ENCODE measurements around the gene JPT2. TPM values are rescaled to one million over a fixed set of nuclear protein-coding genes. Genes with fewer than 3 reads are reported as not detected.

Gene JPT2
- total and polyA plus RNA-seq, 10 of the 15 experiments (the other 5 are each of a cell fraction or from before 2014, with no cell fraction given): 11.7 to 78.4 (median 48.4) TPM

DNA sequence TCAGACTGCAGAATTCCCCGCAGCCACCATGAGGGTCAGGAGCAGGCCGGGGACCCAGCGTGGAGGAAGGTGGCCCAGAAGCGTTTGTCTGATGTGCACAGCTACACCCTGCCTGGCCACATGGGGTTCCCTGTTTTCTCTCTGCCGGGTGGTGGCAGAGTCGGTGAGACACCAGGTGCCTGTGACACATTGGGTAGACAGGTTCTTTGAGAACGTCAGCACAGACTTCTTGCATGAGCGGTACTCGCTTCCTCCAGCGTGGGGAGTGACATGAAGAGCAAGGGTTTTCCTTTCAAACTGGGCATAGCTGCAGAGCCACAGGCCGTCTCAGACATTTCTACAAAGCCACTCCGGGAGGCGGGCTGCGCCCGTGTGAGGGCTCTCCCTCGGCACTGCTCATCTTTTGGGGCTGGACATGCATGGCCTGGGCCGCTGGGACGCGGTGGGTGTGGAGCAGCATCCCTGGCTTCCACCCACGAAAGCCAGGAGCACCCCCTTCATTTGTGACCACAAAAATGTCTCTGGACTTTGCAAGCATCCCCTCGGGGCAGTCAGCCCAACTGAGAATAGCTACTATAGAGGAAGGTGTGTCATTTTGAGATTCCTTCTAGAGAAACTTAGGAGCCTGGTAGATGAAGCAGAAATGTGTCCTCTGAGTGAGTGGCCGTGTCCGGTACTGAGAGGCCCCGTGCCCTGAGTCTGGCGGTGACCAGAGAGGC lies 67.3 kb downstream of the JPT2 start:
- intact Hi-C loops (cut with micrococcal nuclease; ENCODE audit: unreplicated experiment) (no loop called here), in situ Hi-C loops (cut with MboI) (no loop called here)
- TSS peak; percentile 48 for BruUV-seq (replicated peaks)
- SMC1A ChIA-PET (ENCODE audit: uncharacterized antibody, unreplicated experiment): interaction anchor here (1.0 kb wide), 1 partner anchor 21 kb away, joined by 3 read pairs; no protein-coding TSS in a partner anchor
- no peak overlapping the region for H3K4me3 ChIP-seq
- no peak overlapping the region for H3K9ac ChIP-seq (ENCODE audit: control insufficient read depth, insufficient read depth, low read length)
- no peaks in the 10 kb centered on the region for H3K4me1 ChIP-seq (ENCODE audit: control insufficient read depth, insufficient read depth, low read length)
- FAIRE-seq: no peak
- no peak overlapping the region for H3K27ac ChIP-seq (ENCODE audit: control insufficient read depth, insufficient read depth)
- WGBS (ENCODE audit: insufficient coverage, insufficient replicate concordance, low lambda C conversion rate, missing lambda C conversion rate): 82% methylated on average over 23 of the region's 25 CpGs
- H3K9me3 ChIP-seq (replicated peaks; ENCODE audit: control insufficient read depth, insufficient read depth, low read length): no peaks in the 10 kb centered on the region
- no peaks in the 10 kb centered on the region for H4K20me1 ChIP-seq (ENCODE audit: control insufficient read depth, insufficient read depth)
- no peak overlapping the region for H3K4me2 ChIP-seq (ENCODE audit: control insufficient read depth, insufficient read depth)
- RAD21 ChIA-PET (ENCODE audit: unreplicated experiment): no interaction called here
- H3K27me3 ChIP-seq (replicated peaks in 1 of 2; ENCODE audit: control insufficient read depth in 2 of 2, insufficient read depth in 2 of 2, low read length in 1 of 2): no peaks in the 10 kb centered on the region
- H2AFZ ChIP-seq (ENCODE audit: control insufficient read depth, low read depth, low read length): no peak overlapping the region
- DNase-seq (ENCODE audit: low read depth, low spot score): no peak
- peaks cover 6 to 13% of the 10 kb centered on the region in 2 experiments for H3K36me3 ChIP-seq (ENCODE audit: control insufficient read depth in 2 of 2, insufficient read depth in 2 of 2, low read length in 1 of 2)
- CTCF ChIA-PET: no interaction called here
- H3K79me2 ChIP-seq (ENCODE audit: control insufficient read depth, insufficient read depth, low read length): no peaks in the 10 kb centered on the region
- ATAC-seq: no peak
- POLR2A ChIA-PET: no interaction called here
- TF ChIP-seq KAT2A (conservative IDR thresholded peaks at IDR 0.05; ENCODE audit: control insufficient read depth, low read depth, low read length) (no peak), POLR2AphosphoS5 (IDR thresholded peaks at IDR 0.05; ENCODE audit: low read length) (no peak), STAT3 (IDR thresholded peaks at IDR 0.05; ENCODE audit: low read depth, low read length) (no peak), POLR2AphosphoS2 (IDR thresholded peaks at IDR 0.05; ENCODE audit: low read depth, low read length) (no peak), NFYA (IDR thresholded peaks at IDR 0.05; ENCODE audit: borderline replicate concordance, low read depth, low read length) (no peak), EGR1 (IDR thresholded peaks at IDR 0.05; ENCODE audit: borderline replicate concordance in 1 of 2, low read depth in 2 of 2, low read length in 2 of 2) (no peak), ZNF384 (IDR thresholded peaks at IDR 0.05; ENCODE audit: borderline replicate concordance, low read depth, low read length) (no peak), SREBF2 (IDR thresholded peaks at IDR 0.05; ENCODE audit: low read length) (no peak)
- TF ChIP-seq, protein P1, sequence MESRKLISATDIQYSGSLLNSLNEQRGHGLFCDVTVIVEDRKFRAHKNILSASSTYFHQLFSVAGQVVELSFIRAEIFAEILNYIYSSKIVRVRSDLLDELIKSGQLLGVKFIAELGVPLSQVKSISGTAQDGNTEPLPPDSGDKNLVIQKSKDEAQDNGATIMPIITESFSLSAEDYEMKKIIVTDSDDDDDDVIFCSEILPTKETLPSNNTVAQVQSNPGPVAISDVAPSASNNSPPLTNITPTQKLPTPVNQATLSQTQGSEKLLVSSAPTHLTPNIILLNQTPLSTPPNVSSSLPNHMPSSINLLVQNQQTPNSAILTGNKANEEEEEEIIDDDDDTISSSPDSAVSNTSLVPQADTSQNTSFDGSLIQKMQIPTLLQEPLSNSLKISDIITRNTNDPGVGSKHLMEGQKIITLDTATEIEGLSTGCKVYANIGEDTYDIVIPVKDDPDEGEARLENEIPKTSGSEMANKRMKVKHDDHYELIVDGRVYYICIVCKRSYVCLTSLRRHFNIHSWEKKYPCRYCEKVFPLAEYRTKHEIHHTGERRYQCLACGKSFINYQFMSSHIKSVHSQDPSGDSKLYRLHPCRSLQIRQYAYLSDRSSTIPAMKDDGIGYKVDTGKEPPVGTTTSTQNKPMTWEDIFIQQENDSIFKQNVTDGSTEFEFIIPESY (IDR thresholded peaks at IDR 0.05): no peak
- TF ChIP-seq, protein P2, sequence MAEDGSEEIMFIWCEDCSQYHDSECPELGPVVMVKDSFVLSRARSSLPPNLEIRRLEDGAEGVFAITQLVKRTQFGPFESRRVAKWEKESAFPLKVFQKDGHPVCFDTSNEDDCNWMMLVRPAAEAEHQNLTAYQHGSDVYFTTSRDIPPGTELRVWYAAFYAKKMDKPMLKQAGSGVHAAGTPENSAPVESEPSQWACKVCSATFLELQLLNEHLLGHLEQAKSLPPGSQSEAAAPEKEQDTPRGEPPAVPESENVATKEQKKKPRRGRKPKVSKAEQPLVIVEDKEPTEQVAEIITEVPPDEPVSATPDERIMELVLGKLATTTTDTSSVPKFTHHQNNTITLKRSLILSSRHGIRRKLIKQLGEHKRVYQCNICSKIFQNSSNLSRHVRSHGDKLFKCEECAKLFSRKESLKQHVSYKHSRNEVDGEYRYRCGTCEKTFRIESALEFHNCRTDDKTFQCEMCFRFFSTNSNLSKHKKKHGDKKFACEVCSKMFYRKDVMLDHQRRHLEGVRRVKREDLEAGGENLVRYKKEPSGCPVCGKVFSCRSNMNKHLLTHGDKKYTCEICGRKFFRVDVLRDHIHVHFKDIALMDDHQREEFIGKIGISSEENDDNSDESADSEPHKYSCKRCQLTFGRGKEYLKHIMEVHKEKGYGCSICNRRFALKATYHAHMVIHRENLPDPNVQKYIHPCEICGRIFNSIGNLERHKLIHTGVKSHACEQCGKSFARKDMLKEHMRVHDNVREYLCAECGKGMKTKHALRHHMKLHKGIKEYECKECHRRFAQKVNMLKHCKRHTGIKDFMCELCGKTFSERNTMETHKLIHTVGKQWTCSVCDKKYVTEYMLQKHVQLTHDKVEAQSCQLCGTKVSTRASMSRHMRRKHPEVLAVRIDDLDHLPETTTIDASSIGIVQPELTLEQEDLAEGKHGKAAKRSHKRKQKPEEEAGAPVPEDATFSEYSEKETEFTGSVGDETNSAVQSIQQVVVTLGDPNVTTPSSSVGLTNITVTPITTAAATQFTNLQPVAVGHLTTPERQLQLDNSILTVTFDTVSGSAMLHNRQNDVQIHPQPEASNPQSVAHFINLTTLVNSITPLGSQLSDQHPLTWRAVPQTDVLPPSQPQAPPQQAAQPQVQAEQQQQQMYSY (CRISPR knock-in tag; IDR thresholded peaks at IDR 0.05): no peak
- TF ChIP-seq, protein P3, sequence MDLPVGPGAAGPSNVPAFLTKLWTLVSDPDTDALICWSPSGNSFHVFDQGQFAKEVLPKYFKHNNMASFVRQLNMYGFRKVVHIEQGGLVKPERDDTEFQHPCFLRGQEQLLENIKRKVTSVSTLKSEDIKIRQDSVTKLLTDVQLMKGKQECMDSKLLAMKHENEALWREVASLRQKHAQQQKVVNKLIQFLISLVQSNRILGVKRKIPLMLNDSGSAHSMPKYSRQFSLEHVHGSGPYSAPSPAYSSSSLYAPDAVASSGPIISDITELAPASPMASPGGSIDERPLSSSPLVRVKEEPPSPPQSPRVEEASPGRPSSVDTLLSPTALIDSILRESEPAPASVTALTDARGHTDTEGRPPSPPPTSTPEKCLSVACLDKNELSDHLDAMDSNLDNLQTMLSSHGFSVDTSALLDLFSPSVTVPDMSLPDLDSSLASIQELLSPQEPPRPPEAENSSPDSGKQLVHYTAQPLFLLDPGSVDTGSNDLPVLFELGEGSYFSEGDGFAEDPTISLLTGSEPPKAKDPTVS (IDR thresholded peaks at IDR 0.05; ENCODE audit: low read depth, low read length): no peak
- TF ChIP-seq, protein P4, sequence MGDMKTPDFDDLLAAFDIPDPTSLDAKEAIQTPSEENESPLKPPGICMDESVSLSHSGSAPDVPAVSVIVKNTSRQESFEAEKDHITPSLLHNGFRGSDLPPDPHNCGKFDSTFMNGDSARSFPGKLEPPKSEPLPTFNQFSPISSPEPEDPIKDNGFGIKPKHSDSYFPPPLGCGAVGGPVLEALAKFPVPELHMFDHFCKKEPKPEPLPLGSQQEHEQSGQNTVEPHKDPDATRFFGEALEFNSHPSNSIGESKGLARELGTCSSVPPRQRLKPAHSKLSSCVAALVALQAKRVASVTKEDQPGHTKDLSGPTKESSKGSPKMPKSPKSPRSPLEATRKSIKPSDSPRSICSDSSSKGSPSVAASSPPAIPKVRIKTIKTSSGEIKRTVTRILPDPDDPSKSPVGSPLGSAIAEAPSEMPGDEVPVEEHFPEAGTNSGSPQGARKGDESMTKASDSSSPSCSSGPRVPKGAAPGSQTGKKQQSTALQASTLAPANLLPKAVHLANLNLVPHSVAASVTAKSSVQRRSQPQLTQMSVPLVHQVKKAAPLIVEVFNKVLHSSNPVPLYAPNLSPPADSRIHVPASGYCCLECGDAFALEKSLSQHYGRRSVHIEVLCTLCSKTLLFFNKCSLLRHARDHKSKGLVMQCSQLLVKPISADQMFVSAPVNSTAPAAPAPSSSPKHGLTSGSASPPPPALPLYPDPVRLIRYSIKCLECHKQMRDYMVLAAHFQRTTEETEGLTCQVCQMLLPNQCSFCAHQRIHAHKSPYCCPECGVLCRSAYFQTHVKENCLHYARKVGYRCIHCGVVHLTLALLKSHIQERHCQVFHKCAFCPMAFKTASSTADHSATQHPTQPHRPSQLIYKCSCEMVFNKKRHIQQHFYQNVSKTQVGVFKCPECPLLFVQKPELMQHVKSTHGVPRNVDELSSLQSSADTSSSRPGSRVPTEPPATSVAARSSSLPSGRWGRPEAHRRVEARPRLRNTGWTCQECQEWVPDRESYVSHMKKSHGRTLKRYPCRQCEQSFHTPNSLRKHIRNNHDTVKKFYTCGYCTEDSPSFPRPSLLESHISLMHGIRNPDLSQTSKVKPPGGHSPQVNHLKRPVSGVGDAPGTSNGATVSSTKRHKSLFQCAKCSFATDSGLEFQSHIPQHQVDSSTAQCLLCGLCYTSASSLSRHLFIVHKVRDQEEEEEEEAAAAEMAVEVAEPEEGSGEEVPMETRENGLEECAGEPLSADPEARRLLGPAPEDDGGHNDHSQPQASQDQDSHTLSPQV (IDR thresholded peaks at IDR 0.05): no peak
